ENCODE measurements around the gene AARS2.

- TF ChIP-seq CTCF (IDR thresholded peaks at IDR 0.05) (no peak), POLR2A (IDR thresholded peaks at IDR 0.05) (no peak), POLR2AphosphoS5 (IDR thresholded peaks at IDR 0.05) (no peak)
Measured at GRCh38 chr6:44271406-44271723, 41.8 kb downstream of the AARS2 start.
